ENCODE data around the gene TOLLIP.
"Not testable (repeated sequence)": the region's sequence is repeated elsewhere in the genome, so short reads cannot be mapped to it uniquely, and the experiment has no call there.

TOLLIP gene

DNA sequence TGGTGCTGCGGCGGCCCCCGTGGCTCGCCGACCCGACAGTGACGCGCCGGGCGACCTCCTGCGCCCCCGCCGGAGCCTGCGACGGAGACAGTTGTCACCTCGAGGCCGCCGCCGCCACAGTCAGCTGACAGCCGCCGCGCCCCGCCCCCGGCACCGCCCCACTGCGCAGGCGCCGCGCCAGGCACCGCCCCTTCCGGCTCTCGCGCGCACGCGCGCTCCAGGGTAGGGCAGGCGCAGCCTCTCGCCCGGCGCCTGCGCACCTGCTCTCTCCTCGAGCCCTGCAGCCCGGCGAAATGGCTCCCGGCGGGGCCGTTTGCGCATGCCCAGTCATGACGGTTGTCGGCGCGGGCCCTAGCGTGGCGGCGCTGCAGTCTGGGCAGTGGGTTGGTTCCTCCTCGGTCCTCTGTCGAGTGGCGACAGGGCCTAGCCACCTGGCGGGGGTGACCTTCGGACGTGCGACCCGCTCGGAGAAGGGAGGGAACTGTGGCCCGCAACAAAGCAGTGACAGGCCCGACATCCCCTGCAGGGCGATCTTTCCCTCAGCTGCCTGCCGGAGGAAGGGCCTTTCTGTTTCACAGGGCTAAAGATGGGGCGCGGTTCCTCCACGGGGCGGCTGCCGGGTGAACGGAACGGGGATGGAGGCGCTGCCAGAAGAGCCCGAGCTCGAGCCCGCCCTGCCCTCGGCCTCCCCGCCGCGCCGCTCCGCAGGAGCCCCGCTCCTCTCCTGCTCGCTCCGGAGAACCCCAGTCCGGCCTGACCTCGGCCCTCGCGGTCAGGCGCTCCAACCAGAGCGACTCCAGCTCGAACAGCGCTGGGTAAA, at the start of gene TOLLIP:
TOLLIP (minus strand) TSS at position 135 of the 820 bp plus-strand sequence; CDS start at position 1, 134 bp downstream.
- peak; percentile 96 for DNase-seq (ENCODE audit: low read depth in 2 of 2)

DNA sequence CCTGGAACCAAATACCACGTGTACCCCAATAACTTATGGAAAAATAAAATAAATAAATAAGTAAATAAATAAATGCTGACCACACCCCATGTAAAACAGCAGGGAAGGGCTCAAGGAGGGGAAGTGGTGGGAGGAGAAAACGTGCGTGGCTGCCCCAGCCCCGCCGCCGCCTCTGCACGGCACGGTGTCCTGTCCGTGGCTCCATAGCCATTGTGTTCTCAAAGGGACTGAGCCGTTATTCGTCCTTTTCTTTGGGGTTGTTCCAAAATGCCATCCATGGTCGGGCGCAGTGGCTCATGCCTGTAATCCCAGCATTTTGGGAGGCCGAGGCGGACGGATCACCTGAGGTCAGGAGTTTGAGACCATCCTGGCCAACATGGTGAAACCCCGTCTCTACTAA, 49.5 kb upstream of the TOLLIP start:
- not testable (repeated sequence) for DNase-seq (ENCODE audit: low read depth in 2 of 2)

DNA sequence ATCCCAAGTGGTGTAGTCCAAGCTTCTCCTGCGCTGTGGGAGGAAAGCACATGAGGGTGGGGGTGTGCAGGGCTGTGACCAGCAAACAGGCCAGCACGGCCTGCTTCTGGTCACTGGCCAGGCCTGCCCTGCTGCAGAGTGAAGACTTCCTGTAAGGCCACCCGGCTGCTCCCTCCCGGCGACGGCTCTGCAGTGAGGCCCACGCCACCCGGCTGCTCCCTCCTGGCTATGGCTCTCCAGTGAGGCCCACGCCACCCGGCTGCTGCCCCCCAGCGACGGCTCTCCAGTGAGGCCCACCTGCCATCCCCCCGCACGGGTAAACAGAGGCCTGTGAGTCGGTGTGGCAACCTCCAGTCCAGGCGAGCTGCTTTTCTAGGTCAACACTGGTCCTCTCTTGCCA, 48.9 kb upstream of the TOLLIP start:
- no peak for DNase-seq (ENCODE audit: low read depth in 2 of 2)

DNA sequence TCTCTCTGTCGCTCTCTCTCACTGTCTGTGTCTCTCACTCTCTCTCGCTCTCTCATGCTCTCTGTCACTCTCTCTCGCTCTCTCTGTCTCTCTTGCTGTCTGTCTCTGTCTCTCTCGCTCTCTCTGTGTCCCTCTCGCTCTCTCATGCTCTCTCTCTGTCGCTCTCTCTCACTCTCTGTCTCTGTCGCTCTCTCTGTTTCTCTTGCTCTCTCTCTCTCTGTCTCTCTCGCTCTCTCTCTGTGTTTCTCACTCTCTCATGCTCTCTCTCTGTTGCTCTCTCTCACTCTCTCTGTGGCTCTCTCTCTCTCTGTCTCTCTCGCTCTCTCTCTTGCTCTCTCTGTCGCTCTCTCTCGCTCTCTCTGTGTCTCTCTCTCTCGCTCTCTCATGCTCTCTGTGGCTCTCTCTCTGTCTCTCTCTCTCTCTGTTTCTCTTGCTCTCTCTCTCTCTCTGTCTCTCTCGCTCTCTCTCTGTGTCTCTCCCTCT, 47.1 kb upstream of the TOLLIP start:
- no peak for DNase-seq (ENCODE audit: low read depth in 2 of 2)

DNA sequence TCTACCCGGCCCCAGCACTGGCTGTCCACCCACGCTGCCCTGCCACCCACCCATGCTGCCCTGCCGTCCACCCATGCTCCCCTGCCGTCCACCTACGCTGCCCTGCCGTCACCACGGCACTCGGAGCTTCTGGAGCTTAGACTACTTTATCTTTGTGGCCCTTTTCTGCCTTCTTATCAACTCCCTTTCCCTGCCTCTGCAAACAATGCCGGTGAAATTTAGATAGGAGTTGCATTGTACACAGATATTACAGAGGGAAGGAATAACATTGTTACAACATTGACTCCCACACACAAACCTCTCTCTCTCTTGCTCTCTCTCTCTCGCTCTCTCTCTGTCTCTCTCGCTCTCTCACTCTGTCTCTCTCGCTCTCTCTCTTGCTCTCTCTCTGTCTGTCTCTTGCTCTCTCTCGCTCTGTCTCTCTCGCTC, 46.6 kb upstream of the TOLLIP start:
- DNase-seq (ENCODE audit: low read depth in 2 of 2) = no peak

DNA sequence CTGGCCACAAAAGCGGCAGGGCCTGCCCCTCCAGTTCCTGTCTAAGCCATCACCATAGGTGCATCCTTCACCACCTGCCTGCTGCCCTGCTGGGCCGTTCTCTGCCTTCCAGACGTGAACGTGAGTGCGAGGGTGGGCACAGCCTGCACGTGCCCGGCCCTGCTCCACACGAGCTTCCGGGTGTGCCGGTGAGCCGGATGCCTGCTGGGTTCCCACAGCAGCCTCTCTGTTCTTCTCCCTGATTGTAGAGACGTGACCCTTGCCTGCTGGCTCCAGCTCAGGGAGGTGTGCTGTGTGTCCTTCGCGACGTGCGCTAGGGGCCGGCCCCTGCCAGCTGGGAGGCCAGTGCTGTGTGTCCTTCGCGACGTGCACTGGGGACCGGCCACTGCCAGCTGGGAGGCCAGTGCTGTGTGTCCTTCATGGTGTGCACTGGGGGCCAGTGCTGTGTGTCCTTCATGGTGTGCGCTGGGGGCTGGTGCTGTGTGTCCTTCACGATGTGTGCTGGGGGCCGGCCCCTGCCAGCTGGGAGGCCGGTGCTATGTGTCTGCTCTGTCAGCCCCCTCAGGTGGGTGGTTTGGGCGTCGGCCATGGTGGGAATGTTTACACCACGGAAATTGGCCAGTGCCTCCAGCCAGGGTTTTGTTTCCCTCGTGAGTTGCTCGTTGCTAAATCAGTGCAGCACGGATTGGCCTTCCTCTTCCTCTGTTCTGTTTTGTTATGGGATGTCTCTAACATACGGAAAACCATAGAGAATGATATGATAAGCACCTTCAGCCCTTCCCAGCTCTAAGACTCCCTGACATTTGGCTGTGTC, 44.9 kb upstream of the TOLLIP start:
- no peak for DNase-seq (ENCODE audit: low read depth in 2 of 2)

DNA sequence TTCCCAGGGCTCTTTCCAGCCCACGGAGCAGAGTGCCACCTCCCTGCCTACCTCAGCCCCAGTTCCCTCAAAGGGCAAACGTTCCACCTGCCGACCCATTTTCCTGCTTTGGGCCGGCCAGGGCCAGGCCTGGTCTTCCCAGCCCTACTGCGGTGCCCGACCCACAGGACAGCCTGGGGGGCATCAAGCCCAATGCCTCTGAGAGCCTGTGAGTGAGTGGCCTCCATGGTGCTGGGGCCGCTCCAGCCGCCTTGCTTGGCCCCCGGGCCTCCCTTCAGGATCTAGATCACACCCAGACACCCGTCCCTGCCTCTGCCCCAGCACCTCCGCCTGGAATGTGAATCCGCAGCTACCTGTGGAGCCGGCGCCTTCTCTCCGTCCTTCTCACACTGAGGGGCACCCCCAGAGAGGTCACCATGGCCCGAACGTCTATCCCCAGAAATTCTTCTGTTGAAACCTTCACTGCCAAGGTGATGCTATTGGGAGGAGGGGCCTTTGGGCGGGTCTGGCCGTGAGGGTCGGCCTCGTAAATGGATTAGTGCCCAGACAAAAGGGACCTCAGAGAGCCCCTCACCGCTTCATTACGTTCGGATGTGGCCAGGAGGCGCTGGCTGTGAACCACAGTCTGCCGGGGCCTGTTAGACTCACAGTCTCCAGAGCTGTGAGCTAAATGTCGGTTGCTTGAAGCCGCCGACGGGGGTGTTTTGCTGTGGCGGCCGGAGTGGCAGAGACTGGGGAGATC, 44.1 kb upstream of the TOLLIP start:
- no peak for DNase-seq (ENCODE audit: low read depth in 2 of 2)

DNA sequence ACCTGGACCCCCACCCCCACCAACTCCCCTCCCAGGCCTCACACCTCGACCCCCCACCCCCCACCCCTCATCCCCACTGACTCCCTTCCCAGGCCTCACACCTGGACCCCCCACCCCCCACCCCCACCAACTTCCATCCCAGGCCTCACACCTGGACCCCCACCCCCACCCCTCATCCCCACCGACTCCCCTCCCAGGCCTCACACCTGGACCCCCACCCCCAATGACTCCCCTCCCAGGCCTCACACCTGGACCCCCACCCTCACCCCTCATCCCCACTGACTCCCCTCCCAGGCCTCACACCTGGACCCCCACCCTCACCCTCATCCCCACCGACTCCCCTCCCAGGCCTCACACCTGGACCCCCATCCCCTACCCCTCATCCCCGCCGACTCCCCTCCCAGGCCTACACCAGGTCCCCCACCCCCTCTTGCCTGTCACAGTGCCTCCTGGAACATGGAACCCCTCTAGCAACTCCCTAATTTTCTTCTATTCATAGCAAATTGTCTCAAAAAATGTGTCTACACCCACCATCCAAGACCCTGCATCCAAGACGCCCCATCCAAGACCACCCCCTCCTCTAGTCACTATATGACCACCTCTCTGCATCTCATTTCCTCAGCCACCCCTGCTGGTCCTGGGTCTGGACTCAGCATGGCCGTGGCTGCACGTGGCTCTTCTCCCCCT, 43.4 kb upstream of the TOLLIP start:
- no peak for DNase-seq (ENCODE audit: low read depth in 2 of 2)

DNA sequence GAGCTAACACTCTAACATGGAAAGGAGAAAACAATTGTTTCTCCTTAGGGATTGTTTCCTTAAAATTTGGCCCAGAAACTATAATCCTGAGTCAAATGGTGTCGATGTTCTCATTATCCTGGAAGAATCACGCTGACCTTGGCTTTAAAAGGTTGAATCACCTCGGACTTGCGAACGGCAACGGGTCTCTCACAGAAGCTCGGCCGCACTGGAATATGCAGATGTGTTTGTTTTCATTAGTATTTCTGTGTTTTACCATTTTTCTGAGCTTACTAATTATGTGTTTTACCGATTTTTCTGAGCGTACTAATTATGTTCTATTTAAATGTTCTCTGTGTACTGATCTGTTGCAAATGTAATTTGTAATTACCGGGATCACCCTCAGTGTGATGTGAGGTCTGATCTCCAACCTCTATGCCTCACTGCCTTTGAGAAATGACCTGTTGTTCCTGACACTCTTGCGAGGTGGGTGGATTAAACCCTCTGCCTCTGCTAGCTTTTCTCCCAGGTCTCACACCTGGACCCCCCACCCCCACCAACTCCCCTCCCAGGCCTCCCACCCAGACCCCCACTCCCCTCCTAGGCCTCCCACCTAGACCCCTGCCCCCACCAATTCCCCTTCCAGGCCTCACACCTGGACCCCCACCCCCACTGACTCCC, 42.0 kb upstream of the TOLLIP start:
- no peak for DNase-seq (ENCODE audit: low read depth in 2 of 2)

DNA sequence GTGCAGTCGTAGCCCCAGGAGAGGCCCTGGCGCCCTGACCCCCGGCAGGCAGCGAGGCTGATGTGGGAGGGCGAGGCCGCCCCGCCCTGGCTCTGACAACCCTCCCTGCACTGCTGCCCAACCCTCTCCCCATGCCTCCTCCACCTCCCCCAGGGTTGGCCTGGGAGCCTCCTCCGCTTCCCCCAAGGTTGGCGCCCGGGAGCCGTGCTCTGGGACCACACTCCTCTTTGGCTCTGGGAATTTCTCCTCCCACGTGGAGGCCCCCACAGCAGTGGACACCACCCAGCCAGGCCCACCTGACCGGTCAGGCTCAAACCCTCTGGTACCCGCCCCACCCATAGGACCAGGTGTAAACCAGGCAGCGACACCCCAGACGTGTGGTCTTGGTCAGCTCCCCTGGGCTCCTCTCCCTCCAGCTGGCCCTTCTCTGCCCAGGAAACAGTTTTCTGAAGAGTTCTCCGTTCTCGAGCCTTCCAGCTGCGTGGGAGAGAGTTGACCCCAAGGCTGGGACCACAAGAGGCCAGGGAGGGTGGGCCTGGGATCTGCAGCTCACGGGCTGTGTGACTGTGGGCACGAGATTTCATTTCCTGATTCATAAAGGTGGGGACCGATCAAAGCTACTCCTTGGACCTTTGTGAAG, 40.8 kb upstream of the TOLLIP start:
- no peak for DNase-seq (ENCODE audit: low read depth in 2 of 2)

DNA sequence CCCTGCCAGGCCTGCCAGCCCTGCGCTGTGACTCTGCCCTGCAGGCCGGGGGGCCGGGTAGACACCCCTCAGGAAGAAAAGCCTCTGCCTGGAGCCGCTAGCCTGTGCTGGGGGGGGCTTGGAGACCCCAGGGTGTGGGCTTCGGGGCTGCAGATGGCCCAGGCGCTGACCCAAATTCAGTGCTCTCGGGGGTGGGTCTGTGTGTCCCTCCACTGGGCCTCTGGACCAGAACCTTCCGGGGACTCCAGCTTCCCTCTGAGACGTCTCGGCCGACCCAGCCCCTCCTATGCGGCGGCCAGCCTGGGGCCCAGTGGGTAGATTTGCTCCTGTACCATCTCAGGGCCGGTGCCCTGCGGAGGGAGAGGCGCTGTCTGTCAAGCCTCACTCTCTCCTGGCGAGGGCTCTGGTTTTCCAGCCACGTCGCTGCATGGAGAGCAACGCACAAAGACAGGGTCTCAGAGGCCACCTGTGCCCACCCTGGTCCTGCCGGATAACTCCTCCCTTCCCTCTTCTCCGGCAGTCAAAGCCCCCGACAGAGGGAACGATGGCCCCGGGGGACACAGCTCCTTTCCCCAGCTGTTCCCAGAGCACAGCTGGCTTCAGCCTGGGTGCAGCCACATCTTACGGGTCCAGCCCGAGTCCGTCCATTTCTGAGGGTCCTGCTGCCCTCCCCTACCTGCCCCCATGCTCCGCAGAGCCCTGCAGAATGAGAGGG, 40.1 kb upstream of the TOLLIP start:
- no peak for DNase-seq (ENCODE audit: low read depth in 2 of 2)

DNA sequence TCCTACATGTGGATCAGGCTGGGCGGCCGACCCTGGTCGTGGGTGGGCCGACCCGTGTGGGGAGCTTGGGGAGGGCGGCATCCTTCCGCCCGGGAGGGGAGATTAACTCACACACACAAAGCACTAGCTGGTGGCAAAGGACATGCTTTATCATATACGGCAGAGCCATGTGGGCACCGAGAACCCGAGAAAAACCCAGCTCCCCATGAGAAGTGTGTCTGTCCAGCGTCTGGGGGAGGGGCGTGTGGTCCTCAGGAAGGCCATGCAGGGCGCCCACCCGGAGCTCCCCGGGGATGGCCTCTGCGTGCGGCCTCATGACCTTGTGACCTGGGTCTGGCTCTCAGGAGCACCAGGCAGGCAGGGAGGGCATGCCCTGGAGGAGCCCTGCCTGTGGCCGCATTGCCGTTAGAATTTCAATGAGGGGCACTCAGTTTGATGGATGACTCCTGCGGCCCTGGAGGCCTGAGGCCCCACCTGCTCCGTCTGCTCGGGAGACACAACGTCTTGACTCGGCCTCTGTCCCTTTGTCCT, 39.4 kb upstream of the TOLLIP start:
- DNase-seq (ENCODE audit: low read depth in 2 of 2) = no peak

DNA sequence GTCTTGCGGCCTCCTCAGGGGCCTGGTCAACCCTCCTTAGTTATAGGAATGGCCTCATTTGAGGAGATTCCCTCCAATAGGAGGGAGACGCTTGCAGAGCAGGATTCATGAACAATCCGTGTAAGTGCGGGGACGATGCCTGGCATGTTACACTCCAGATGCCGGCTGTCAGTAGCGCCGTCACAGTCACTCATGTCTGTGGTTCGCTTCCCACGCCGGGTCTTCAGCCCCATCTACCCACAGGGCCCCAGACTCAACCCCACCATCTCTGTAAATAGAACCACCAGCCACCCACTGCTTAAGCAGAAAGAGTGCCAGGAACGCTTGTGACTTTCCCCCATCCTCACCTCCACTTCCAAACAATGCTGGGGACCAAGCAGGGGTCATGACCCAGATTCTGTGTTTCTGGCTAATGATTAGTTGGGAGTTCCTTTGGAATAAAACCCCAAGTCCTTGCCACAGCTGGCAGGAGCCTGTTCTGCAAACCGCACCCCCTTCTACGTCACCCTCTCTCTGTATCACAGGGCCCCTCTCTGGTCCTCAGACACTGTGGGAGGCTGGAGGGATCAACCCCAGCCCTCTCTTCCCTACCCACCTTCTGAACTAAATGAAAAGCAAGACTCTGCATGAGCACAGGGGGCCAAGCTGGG, 38.8 kb upstream of the TOLLIP start:
- DNase-seq (ENCODE audit: low read depth in 2 of 2) = no peak

DNA sequence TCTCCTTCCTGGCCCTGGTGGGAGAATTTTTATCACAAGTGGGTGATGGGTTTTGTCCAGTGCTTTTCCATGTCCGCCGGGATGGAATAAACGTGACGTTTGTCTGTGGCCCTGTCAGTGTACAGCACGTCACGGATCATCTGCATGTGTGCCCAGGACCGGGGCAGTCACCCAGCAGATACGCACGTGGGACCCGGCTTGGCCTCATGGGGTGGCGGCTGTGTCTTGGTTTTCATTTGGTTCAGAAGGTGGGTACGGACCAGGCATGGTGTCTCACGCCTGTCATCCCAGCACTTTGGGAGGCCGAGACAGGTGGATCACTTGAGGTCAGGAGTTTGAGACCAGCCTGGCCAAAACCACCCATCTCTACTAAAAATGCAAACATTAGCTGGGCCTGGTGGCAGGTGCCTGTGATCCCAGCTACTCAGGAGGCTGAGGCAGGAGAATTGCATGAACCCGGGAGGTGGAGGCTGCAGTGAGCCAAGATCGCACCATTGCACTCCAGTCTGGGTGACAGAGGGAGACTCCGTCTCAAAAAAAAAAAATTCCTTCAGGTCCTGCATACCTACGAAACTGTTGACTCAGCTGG, 38.1 kb upstream of the TOLLIP start:
- DNase-seq (ENCODE audit: low read depth in 2 of 2) = not testable (repeated sequence)

DNA sequence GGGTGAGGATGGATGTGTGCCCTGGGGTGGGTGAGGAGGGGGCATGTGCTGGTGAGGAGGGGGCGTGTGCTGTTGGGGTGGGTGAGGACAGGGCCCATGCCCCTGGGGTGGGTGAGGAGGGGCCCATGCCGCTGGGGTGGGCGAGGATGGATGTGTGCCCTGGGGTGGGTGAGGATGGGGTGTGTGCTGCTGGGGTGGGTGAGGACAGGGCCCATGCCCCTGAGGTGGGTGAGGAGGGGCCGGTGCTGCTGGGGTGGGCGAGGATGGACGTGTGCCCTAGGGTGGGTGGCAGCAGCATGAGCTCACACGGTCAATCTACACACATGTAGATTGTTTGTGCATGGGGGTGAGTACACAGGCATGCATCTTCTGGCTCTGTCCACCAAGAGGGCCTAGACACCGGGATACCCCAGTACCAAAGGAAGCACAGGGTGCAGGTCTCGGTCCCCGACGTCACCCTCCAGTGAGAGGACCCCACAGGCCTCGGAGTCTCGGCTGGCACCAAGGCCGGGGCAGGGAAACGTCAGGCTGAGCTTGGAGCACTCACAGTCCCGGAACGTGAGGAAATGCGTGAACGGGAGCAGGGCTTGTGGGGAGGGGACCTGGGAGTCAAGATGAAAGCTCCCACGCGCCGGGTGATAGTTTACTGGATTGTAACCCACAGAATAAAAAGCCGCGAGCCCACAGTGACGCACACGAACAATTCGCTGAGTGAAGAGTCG, 37.4 kb upstream of the TOLLIP start:
- no peak for DNase-seq (ENCODE audit: low read depth in 2 of 2)

DNA sequence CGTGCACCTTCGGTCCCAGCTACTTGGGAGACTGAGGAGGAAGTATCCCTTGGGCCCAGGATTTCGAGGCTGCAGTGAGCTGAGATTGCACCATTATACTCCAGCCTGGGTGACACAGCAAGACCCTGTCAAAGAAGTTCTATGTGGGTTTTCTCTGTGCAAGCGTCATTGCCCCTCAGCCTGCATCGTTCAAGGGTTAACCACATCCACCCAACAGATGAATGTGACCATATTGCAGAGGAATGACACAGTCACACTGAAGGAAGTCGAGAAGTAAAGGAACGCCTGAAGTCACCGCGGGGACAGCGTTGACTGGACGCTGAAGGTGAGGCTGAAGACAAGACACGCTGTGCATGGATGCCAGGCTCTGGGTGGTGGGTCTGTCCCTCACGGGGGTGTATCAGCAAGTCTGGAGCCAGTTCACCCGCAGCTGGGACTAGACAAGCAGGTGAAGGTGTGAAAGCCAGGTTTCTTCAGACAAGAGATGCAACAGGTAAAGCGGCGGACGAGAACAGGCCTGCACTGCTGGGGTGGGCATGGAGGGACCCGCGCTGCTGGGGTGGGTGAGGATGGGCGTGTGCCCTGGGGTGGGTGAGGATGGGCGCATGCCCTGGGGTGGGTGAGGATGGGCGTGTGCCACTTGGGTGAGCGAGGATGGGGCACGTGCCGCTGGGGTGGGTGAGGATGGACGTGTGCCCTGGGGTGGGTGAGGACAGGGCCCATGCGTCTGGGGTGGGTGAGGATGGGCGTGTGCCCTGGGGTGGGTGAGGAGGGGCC, 36.5 kb upstream of the TOLLIP start:
- DNase-seq (ENCODE audit: low read depth in 2 of 2) = no peak

DNA sequence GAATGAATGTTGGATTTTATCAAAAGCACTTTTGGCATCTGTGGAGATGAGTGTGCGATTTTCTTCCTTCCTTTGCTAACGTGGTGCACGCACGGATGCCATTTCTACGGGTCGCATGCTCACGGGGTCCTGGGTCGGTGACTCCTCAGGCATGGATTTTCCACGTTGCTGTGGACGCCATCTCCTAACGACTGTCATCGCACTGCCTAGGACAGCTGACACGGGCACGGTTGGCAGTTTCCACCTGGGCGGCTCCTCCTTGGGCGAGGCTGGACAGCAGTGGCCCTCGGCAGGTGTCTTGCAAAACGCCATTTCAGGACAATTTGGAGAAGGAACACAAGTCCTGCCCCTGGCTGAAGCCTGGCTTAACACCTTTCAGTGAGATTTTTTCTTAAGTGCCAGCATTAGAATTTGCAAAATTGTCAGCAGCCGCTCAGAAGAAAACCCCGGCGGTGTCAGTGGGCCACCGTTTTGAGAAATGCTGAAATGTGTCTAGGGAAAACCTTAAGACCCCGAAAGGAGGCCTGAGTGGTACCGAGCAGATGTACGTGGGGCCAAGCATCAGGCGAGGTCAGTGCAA, 34.7 kb upstream of the TOLLIP start:
- no peak for DNase-seq (ENCODE audit: low read depth in 2 of 2)
